Measurements from ENCODE around the gene GRID1.

GRID1 gene

GRCh38 chr10:86366033-86366901 lies at the start of gene GRID1:
GRID1 (minus strand) TSS chr10:86366795.
- H3K27ac ChIP-seq, result no peak within 1 kb of the TSS

GRCh38 chr10:86415583-86415982 lies 49.0 kb upstream of the GRID1 start:
- no peak overlapping the region for H3K27ac ChIP-seq

More at GRCh38 chr10:86366033-86366901, at the start of gene GRID1:
- TF ChIP-seq ZFX (IDR thresholded peaks at IDR 0.05; ENCODE audit: borderline replicate concordance) (no peak), CTCF (IDR thresholded peaks at IDR 0.05) (peak; percentile 20)

GRCh38 chr10:86415116-86415515 lies 48.5 kb upstream of the GRID1 start:
- no peak for TF ChIP-seq CTCF (IDR thresholded peaks at IDR 0.05)
- no peak for TF ChIP-seq ZFX (IDR thresholded peaks at IDR 0.05; ENCODE audit: borderline replicate concordance)
- no peak overlapping the region for H3K27ac ChIP-seq

More at GRCh38 chr10:86415583-86415982, 49.0 kb upstream of the GRID1 start:
- no peak for TF ChIP-seq CTCF (IDR thresholded peaks at IDR 0.05)
- TF ChIP-seq ZFX (IDR thresholded peaks at IDR 0.05; ENCODE audit: borderline replicate concordance), result no peak

GRCh38 chr10:86413046-86413728 lies 46.6 kb upstream of the GRID1 start:
- TF ChIP-seq ZFX (IDR thresholded peaks at IDR 0.05; ENCODE audit: borderline replicate concordance), result no peak
- no peak for TF ChIP-seq CTCF (IDR thresholded peaks at IDR 0.05)
- no peak overlapping the region for H3K27ac ChIP-seq

DNA sequence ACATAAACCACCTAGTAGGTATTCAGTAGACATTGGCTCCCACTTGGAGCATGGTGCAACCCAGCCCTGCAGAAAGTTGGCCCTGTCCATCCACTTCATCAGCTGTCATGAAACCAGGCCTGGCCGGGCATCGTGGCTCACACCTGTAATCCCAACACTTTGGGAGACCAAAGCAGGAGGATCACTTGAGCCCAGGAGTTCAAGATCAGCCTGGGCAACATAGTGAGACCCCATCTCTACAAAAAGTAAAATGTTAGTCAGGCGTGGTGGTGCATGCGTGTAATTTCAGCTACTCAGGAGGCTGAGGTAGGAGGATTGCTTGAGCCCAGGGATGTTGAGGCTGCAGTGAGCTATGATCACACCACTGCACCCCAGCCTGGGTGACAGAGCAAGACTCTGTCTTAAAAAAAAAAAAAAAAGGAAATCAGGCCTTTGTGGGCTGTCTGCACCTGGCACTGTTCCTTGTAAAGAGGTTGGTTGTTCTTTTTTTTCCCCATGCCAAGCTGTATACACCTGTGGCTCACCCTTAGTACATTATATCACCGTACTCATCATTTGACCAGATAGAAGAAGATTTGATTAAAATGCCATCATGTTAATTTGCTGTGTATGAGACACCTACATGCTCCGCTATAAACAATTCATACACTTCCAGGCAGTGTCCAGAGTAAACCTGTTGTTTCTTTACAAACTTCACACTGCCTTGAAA lies 45.4 kb upstream of the GRID1 start:
- TF ChIP-seq CTCF (IDR thresholded peaks at IDR 0.05), result no peak
- TF ChIP-seq ZFX (IDR thresholded peaks at IDR 0.05; ENCODE audit: borderline replicate concordance), result no peak
- H3K27ac ChIP-seq, result no peak overlapping the region

GRCh38 chr10:86411281-86411841 lies 44.8 kb upstream of the GRID1 start:
- H3K27ac ChIP-seq, result no peak overlapping the region
- TF ChIP-seq ZFX (IDR thresholded peaks at IDR 0.05; ENCODE audit: borderline replicate concordance), result no peak
- TF ChIP-seq CTCF (IDR thresholded peaks at IDR 0.05), result no peak

Data from 22Rv1 (cell line).